Endothelial cell of umbilical vein (primary cell): ENCODE data around the gene PCYOX1L. TPM values are rescaled to one million over a fixed set of nuclear protein-coding genes. Genes with fewer than 3 reads are reported as not detected.

Experiments
- BruUV-seq: library from RNA; stranded (reverse); fragments of 400-500 nt; replicated peaks from 2 replicates; lab custom pipeline; 2021; lab: Mats Ljungman, UMichigan
- CTCF ChIA-PET: fragments of 300-600, 350-600 bp; sonication (Branson Sonifier 250); formaldehyde crosslinking; loops from one replicate; lab custom pipeline; 2021; ENCODE audit warnings: antibody characterized with exemption, inconsistent platforms; lab: Charles Lee
- POLR2A ChIA-PET: fragments of 300-600, 350-600 bp; sonication (Branson Sonifier 250); formaldehyde crosslinking; loops from one replicate; lab custom pipeline; 2021; ENCODE audit warnings: antibody characterized with exemption, inconsistent platforms; lab: Charles Lee
- DNase-seq: peaks from one replicate; pipeline ENCODE4 v3.0.0-alpha.2; 2011; ENCODE audit warnings: low read depth, low spot score
- FAIRE-seq: peaks from 2 replicates; lab custom pipeline; 2011; peaks lifted over from hg19 to GRCh38; lab: Jason Lieb, UNC
- H2AFZ ChIP-seq: 2 replicates; pipeline ENCODE4 v1.6.0; 2012; ENCODE audit warnings: low read depth, low read length, control low read depth, inconsistent platforms
- H3K27ac ChIP-seq: 2 replicates; pipeline ENCODE4 v1.5.1; 2011; ENCODE audit warnings: low read depth, mild to moderate bottlenecking, control low read depth, low read length, moderate library complexity; ENCODE audit not compliant: insufficient read depth
- H3K27me3 ChIP-seq, 2 experiments: 2 replicates each; pipeline versions ENCODE4 v1.6.0 to v1.6.1; 2011; ENCODE audit warnings: low read length in 2 of 2, mixed read lengths in 1 of 2; ENCODE audit not compliant: control insufficient read depth in 2 of 2, insufficient read depth in 2 of 2
- H3K36me3 ChIP-seq, 2 experiments: 2 replicates in 1 of 2; 3 replicates in 1 of 2; pipeline ENCODE4 v1.5.1; 2011; ENCODE audit warnings: low read length in 2 of 2, mild to moderate bottlenecking in 1 of 2, moderate library complexity in 1 of 2; ENCODE audit not compliant: control insufficient read depth in 2 of 2, insufficient read depth in 2 of 2; ENCODE audit errors: extremely low read depth in 1 of 2
- H3K4me1 ChIP-seq: 3 replicates; pipeline ENCODE4 v1.5.1; 2011; ENCODE audit warnings: mild to moderate bottlenecking, low read length; ENCODE audit not compliant: control insufficient read depth, insufficient read depth; ENCODE audit errors: extremely low read depth
- H3K4me2 ChIP-seq: 2 replicates; pipeline ENCODE4 v1.6.1; 2011; ENCODE audit warnings: low read length, control low read depth, mixed read lengths; ENCODE audit not compliant: insufficient read depth
- H3K4me3 ChIP-seq, 3 experiments: fragments of 200-600 bp in 1 of 3; sonication (generic), shearing (Covaris generic) in 1 of 3; replicated peaks in 1 of 3; 2 replicates each; pipeline ENCODE4 v1.5.1; 2011 to 2016; ENCODE audit warnings: control low read depth in 3 of 3, low read length in 3 of 3, mild to moderate bottlenecking in 2 of 3, inconsistent platforms in 1 of 3, low read depth in 1 of 3, moderate library complexity in 1 of 3; ENCODE audit not compliant: insufficient read depth in 1 of 3
- H3K79me2 ChIP-seq: 2 replicates; pipeline ENCODE4 v1.6.0; 2012; ENCODE audit warnings: low read length, inconsistent platforms; ENCODE audit not compliant: control insufficient read depth, insufficient read depth
- H3K9ac ChIP-seq: replicated peaks from 2 replicates; pipeline ENCODE3; 2011; ENCODE audit warnings: low read length, control low read depth; ENCODE audit not compliant: insufficient read depth; ENCODE audit errors: extremely low read depth
- H3K9me1 ChIP-seq: replicated peaks from 3 replicates; pipeline ENCODE4 v1.6.0; 2011; ENCODE audit warnings: mild to moderate bottlenecking, low read length; ENCODE audit not compliant: control insufficient read depth, insufficient read depth; ENCODE audit errors: extremely low read depth
- H3K9me3 ChIP-seq: replicated peaks from 2 replicates; pipeline ENCODE4 v1.5.1; 2012; ENCODE audit warnings: low read length, inconsistent platforms; ENCODE audit not compliant: control insufficient read depth, insufficient read depth
- H4K20me1 ChIP-seq: replicated peaks from 2 replicates; pipeline ENCODE3; 2011; ENCODE audit warnings: mild to moderate bottlenecking, low read length; ENCODE audit not compliant: control insufficient read depth, insufficient read depth; ENCODE audit errors: extremely low read depth
- EZH2 ChIP-seq: IDR thresholded peaks from 2 replicates; pipeline ENCODE4 v1.6.1; 2012; ENCODE audit warnings: borderline replicate concordance, low read depth, mild to moderate bottlenecking, moderate library complexity, low read length, inconsistent platforms; ENCODE audit not compliant: severe bottlenecking
- FOS ChIP-seq: IDR thresholded peaks from 2 replicates; pipeline ENCODE4 v1.6.1; 2011; ENCODE audit warnings: mild to moderate bottlenecking, low read length, moderate library complexity, borderline replicate concordance; ENCODE audit not compliant: insufficient read depth
- GATA2 ChIP-seq: IDR thresholded peaks from 2 replicates; pipeline ENCODE4 v1.7.0; 2011; ENCODE audit warnings: low read depth, mild to moderate bottlenecking, moderate library complexity, mixed read lengths, low read length; ENCODE audit not compliant: insufficient read length, insufficient read depth
- JUN ChIP-seq: IDR thresholded peaks from 2 replicates; pipeline ENCODE4 v1.6.1; 2011; ENCODE audit warnings: borderline replicate concordance, low read depth; ENCODE audit not compliant: insufficient read length, insufficient read depth
- MAX ChIP-seq: IDR thresholded peaks from 2 replicates; pipeline ENCODE4 v1.6.1; 2011; ENCODE audit not compliant: insufficient read depth, insufficient read length
- POLR2A ChIP-seq: IDR thresholded peaks from 2 replicates; pipeline ENCODE4 v1.6.1; 2012; ENCODE audit warnings: low read depth, mild to moderate bottlenecking, control low read depth, low read length
- POLR2AphosphoS5 ChIP-seq: IDR thresholded peaks from 2 replicates; pipeline ENCODE4 v1.6.1; 2012; ENCODE audit warnings: low read depth, mild to moderate bottlenecking, control low read depth, low read length, moderate library complexity; ENCODE audit not compliant: insufficient read depth
- dilution Hi-C: fragments of 300-500 bp; cut with MboI; formaldehyde crosslinking; loops from one replicate; pipeline ENCODE4 v1.15.0; 2019; ENCODE audit warnings: low sequenced_read_pairs; ENCODE audit not compliant: extremely low pct_ligation_motif_present
- intact Hi-C: fragments of 100-400 bp; cut with micrococcal nuclease; formaldehyde crosslinking; loops from one replicate; pipeline ENCODE4 v1.10.0; 2022
- polyA plus RNA-seq, 4 experiments: library from polyadenylated mRNA; depleted of rRNA in 3 of 4; stranded (reverse) in 3 of 4; unstranded in 1 of 4; fragments of >200 nt; gene quantifications; 2 replicates each; pipeline versions ENCODE4 v1.2.1 to v1.2.3, GENCODE V29; 2011 to 2012; ENCODE audit warnings: missing spikeins in 1 of 4
- total RNA-seq: library from RNA; stranded (reverse); gene quantifications from 2 replicates; pipeline ENCODE4 v1.2.3, GENCODE V29; 2021
- TF ChIP-seq, protein P1 (sequence below), 2 donors: IDR thresholded peaks; 1 replicate in 1 of 2; 2 replicates in 1 of 2; pipeline ENCODE4 v1.5.1; 2011; ENCODE audit warnings: low read length in 2 of 2, mild to moderate bottlenecking in 2 of 2, moderate library complexity in 2 of 2, control low read depth in 1 of 2, inconsistent platforms in 1 of 2, low read depth in 1 of 2; ENCODE audit not compliant: insufficient read depth in 1 of 2; ENCODE audit errors: extremely low read depth in 1 of 2

The PCYOX1L gene
- total and polyA plus RNA-seq, 2 donors (not counting 3 experiments of a cell fraction or from before 2014, with no cell fraction given): 23.3 to 28.1 TPM

GRCh38 chr5:149415066-149415967 is 57.5 kb downstream of the PCYOX1L start:
- H3K79me2 ChIP-seq: no peaks in the 10 kb centered on the region
- no peak overlapping the region for H2AFZ ChIP-seq
- intact Hi-C loops: no loop called here
- no peaks in the 10 kb centered on the region for H3K4me1 ChIP-seq
- H3K27ac ChIP-seq: no peak overlapping the region
- H3K9me3 ChIP-seq: no peaks in the 10 kb centered on the region
- H3K4me3 ChIP-seq: no peak overlapping the region
- FAIRE-seq: no peak
- TF ChIP-seq JUN (no peak), POLR2A (no peak), POLR2AphosphoS5 (no peak), MAX (no peak), GATA2 (no peak), EZH2 (no peak), FOS (no peak)
- TF ChIP-seq, protein P1, sequence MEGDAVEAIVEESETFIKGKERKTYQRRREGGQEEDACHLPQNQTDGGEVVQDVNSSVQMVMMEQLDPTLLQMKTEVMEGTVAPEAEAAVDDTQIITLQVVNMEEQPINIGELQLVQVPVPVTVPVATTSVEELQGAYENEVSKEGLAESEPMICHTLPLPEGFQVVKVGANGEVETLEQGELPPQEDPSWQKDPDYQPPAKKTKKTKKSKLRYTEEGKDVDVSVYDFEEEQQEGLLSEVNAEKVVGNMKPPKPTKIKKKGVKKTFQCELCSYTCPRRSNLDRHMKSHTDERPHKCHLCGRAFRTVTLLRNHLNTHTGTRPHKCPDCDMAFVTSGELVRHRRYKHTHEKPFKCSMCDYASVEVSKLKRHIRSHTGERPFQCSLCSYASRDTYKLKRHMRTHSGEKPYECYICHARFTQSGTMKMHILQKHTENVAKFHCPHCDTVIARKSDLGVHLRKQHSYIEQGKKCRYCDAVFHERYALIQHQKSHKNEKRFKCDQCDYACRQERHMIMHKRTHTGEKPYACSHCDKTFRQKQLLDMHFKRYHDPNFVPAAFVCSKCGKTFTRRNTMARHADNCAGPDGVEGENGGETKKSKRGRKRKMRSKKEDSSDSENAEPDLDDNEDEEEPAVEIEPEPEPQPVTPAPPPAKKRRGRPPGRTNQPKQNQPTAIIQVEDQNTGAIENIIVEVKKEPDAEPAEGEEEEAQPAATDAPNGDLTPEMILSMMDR (IDR thresholded peaks at IDR 0.05; ENCODE audit: extremely low read depth in 1 of 2, insufficient read depth in 1 of 2, low read depth in 1 of 2, low read length in 2 of 2): no peak
- DNase-seq: no peak
- H3K36me3 ChIP-seq: no peaks in the 10 kb centered on the region
- no TSS peak for BruUV-seq
- H3K9me1 ChIP-seq: no peaks in the 10 kb centered on the region
- H4K20me1 ChIP-seq: no peaks in the 10 kb centered on the region
- ChIA-PET CTCF (interaction anchor here (1.1 to 1.6 kb wide), 3 partner anchors 44 to 149 kb away, joined by 3 to 5 read pairs (median 4); no protein-coding TSS in a partner anchor), POLR2A (no interaction called here)
- H3K9ac ChIP-seq: no peak overlapping the region
- no peaks in the 10 kb centered on the region for H3K27me3 ChIP-seq
- dilution Hi-C loops: no loop called here
- H3K4me2 ChIP-seq: no peak overlapping the region
